Activated CD4-positive, alpha-beta memory T cell treated with anti-CD3 and anti-CD28 coated beads for 36 hours (primary cell): ENCODE data around the gene BST1. TPM values are rescaled to one million over a fixed set of nuclear protein-coding genes. Genes with fewer than 3 reads are reported as not detected.
A peak's percentile ranks its signal among the peaks of the same experiment; 100 is the strongest.

ENCODE experiments used
- CTCF ChIA-PET: fragments of 350-600 bp; sonication (Branson Sonifier 250); formaldehyde crosslinking; loops from one replicate; lab custom pipeline; 2021; ENCODE audit warnings: antibody characterized with exemption, inconsistent platforms; lab: Charles Lee
- POLR2A ChIA-PET: fragments of 350-600 bp; sonication (Branson Sonifier 250); formaldehyde crosslinking; loops from one replicate; lab custom pipeline; 2021; ENCODE audit warnings: antibody characterized with exemption; lab: Charles Lee
- DNase-seq: peaks from one replicate; pipeline ENCODE4 v3.0.0-alpha.2; 2020
- H3K27ac Mint-ChIP-seq: one replicate; pipeline ENCODE4 v1.8.0; 2021; ENCODE audit warnings: mixed read lengths
- H3K27me3 Mint-ChIP-seq: one replicate; pipeline ENCODE4 v1.8.0; 2021; ENCODE audit warnings: mixed read lengths
- H3K36me3 Mint-ChIP-seq: one replicate; pipeline ENCODE4 v1.8.0; 2021; ENCODE audit warnings: mixed read lengths
- H3K4me1 Mint-ChIP-seq: one replicate; pipeline ENCODE4 v1.8.0; 2021; ENCODE audit warnings: low read depth, mixed read lengths
- H3K4me3 Mint-ChIP-seq: one replicate; pipeline ENCODE4 v1.8.0; 2021; ENCODE audit warnings: mild to moderate bottlenecking, mixed read lengths
- H3K9me3 Mint-ChIP-seq: one replicate; pipeline ENCODE4 v1.8.0; 2021; ENCODE audit warnings: mixed read lengths
- intact Hi-C: fragments of 100-400 bp; cut with micrococcal nuclease; formaldehyde crosslinking; loops from one replicate; pipeline ENCODE4 v1.15.1; 2023
- total RNA-seq, 2 experiments: library from RNA; stranded (reverse); gene quantifications; one replicate each; pipeline ENCODE4 v1.2.3, GENCODE V29; 2021

Gene BST1
- total RNA-seq, 2 experiments from 2014 or later: 0.19 to 0.67 TPM

DNA sequence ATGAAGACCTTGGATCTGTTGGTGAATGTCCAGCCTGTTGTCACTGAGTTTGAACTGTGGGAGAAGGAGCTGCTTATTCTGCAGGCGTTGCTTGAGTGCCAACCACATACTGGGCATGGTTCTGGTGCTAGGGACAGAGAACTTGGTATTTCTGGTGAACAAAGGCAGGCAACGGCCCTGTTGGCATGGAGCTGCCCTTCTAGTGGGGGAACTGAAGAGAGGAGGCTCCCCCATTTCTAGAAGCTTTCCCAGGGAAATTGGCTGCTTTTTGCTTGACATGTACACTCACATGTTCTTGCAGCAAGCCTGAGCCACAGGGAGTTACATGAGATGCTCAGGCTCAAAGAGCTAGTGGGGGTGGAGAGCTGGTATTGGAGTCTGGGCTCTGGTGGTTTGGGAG, 66.3 kb downstream of the BST1 start:
- peak overlapping the region; percentile 4 for H3K27ac Mint-ChIP-seq
- no peaks in the 10 kb centered on the region for H3K36me3 Mint-ChIP-seq
- intact Hi-C loops: no loop called here
- peaks cover 64% of the 10 kb centered on the region for H3K4me1 Mint-ChIP-seq
- DNase-seq: no peak
- CTCF ChIA-PET: interaction anchor here (0.8 to 1.4 kb wide), 2 partner anchors 12 to 13 kb away, joined by 3 to 6 read pairs; no protein-coding TSS in a partner anchor
- H3K27me3 Mint-ChIP-seq: peaks cover 15% of the 10 kb centered on the region
- H3K4me3 Mint-ChIP-seq: no peak overlapping the region
- POLR2A ChIA-PET: interaction anchor here (0.7 to 1.1 kb wide), 2 partner anchors 13 to 30 kb away, joined by 3 to 4 read pairs; no protein-coding TSS in a partner anchor
- H3K9me3 Mint-ChIP-seq: no peaks in the 10 kb centered on the region

DNA sequence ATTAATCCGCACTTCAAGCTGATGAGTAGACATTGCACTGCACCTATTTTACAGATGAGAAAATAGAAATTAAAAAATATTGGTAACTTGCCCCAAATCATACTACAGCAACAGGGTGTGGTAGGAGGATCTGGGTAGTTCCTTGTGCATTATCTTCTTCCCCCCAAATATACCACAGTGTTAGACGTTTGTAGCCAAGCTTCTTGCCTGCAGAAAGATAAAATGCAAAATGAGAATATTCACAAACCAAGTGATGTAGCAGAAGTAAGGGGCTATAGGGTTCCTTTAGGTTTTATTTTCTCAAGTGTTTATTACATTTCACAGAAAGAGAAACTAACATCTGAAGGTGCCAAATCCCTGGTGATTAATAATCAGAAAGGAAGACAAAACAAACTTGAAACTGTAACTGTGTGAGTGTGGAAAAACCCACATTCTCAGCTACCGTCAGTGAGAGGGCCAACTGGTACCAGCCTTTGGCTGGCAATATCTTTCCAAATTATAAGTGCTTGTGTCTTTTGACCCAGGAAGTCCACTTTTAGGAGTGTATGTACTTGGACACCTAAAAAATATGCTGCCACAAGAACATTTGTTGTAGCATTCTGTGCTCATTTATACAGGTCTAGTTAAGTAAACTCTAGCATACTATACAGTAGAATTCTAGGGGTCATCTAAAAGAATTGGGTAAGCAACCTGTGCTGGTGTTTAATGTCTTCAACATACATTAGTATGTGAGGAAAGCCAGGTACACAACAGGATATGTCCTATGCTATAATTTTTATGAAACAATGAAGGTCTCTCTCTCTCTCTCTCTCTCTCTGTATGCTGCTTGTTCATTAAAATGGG, 68.6 kb downstream of the BST1 start:
- H3K27ac Mint-ChIP-seq: peak overlapping the region; percentile 29
- POLR2A ChIA-PET: interaction anchor here (0.9 to 1.9 kb wide), 5 partner anchors 9 to 17 kb away, joined by 3 to 8 read pairs (median 4); no protein-coding TSS in a partner anchor
- peak; percentile 50 for DNase-seq

DNA sequence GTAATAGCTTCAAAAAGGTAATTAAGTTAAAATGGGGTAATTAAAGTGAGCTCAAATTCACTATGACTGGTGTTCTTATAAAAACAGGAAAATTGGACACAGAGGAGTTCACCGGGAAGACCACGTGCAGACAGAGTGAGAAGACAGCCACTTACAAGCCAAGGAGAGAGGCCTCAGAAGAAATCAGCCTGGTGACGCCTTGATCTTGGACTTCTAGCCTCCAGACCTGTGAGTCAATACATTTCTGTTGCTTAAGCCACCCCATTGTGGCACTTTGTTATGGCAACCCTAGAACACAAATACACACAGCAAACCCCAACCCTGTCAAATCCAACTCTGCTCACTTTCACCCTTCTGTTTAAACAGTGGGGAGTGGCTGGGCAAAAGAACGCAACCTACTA, 71.2 kb downstream of the BST1 start:
- no peaks in the 10 kb centered on the region for H3K9me3 Mint-ChIP-seq
- no peak for DNase-seq
- peaks cover 45% of the 10 kb centered on the region for H3K4me1 Mint-ChIP-seq
- H3K36me3 Mint-ChIP-seq: no peaks in the 10 kb centered on the region
- POLR2A ChIA-PET: interaction anchor here (2.1 kb wide), 1 partner anchor 18 kb away, joined by 8 read pairs; no protein-coding TSS in a partner anchor
- peaks cover 33% of the 10 kb centered on the region for H3K27me3 Mint-ChIP-seq
- intact Hi-C loops: loop anchor here (10.0 kb wide), 2 partner anchors 349 to 1561 kb away; partner anchors contain the start of gene C1QTNF7
- no peak overlapping the region for H3K4me3 Mint-ChIP-seq
- H3K27ac Mint-ChIP-seq: no peak overlapping the region
- CTCF ChIA-PET: interaction anchor here (1.3 to 1.5 kb wide), 2 partner anchors 18 to 32 kb away, joined by 5 to 8 read pairs; no protein-coding TSS in a partner anchor

More for the DNA sequence above, 68.6 kb downstream of the BST1 start:
- Mint-ChIP-seq H3K36me3 (no peaks in the 10 kb centered on the region), H3K4me3 (no peak overlapping the region), H3K9me3 (no peaks in the 10 kb centered on the region), H3K4me1 (peaks cover 48% of the 10 kb centered on the region), H3K27me3 (peaks cover 27% of the 10 kb centered on the region)
- intact Hi-C loops: loop anchor here (1.0 to 10.0 kb wide), 5 partner anchors 8 to 1563 kb away; partner anchors contain the start of gene C1QTNF7
- CTCF ChIA-PET: interaction anchor here (1.3 to 3.6 kb wide), 3 partner anchors 15 to 34 kb away, joined by 8 to 23 read pairs (median 10); no protein-coding TSS in a partner anchor

DNA sequence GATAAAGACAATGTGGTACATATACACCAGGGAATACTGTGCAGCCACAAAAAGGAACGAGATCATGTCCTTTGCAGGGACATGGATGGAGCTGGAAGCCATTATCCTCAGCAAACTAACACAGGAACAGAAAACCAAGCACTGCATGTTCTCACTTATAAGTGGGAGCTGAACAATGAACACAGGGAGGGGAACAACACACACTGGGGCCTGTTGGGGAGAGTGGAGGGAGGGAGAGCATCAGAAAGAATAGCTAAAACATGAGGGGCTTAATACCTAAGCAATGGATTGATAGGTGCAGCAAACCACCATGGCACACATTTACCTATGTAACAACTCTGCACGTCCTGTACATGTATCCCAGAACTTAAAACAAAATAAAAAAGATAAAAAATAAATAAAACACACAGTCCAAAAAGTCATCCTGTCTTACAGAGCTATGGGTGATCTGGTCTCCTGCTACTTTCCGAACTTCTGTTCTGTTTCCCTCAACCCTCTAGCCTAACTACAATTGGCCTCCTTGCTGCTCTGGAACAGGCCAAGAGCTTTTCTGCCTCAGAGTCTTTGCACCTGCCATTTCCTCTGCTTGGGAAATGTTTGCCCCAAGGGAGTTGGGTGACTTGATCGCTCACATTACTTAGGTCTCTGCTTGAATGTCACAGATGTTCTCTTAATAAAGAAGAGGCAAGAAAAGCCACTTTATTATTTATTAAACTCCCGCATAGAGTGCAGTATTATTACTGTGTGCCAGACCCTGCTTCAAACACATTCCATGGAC, 74.2 kb downstream of the BST1 start:
- POLR2A ChIA-PET: interaction anchor here (1.0 kb wide), 1 partner anchor 20 kb away, joined by 3 read pairs; no protein-coding TSS in a partner anchor

DNA sequence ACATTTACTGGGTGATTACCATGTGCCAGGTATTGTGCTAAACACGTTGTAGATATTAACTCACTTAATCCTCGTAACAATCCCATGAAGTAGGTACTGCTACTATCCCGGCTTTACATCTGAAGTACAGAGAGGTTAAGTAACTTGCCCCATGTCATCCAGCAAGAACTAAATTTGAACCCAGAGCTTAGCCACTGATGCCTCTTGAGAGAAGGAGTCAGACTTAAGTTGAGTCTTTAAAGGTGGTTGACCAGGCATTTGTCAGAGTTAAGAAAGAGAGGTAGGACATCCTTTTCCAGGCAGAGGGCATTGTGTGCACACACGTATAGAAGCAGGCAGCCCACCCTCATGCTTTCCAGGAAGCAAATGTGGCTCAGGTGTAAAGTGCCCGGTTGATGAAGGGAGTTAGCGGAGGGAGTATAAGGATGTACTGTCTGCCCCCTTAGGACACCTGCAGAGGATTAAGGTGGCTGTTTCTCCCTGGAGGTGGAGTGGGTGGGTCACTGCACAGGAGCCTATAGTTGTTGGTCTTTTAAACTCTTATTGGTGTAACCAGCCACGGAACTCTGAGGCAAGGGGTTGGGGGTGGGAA, 74.9 kb downstream of the BST1 start:
- no peak overlapping the region for H3K27ac Mint-ChIP-seq
- H3K4me1 Mint-ChIP-seq: peaks cover 51% of the 10 kb centered on the region
- peak overlapping the region; percentile 83 for H3K4me3 Mint-ChIP-seq
- no peak for DNase-seq
- peaks cover 28% of the 10 kb centered on the region for H3K27me3 Mint-ChIP-seq
- H3K9me3 Mint-ChIP-seq: no peaks in the 10 kb centered on the region
- H3K36me3 Mint-ChIP-seq: peaks cover 2% of the 10 kb centered on the region
- CTCF ChIA-PET: interaction anchor here (3.9 kb wide), 1 partner anchor 21 kb away, joined by 30 read pairs; no protein-coding TSS in a partner anchor
- POLR2A ChIA-PET: no interaction called here
- intact Hi-C loops: loop anchor here (1.0 to 10.0 kb wide), 7 partner anchors 21 to 1557 kb away; partner anchors contain the start of genes C1QTNF7, FAM200B and FBXL5

More for the DNA sequence above, 74.2 kb downstream of the BST1 start:
- Mint-ChIP-seq H3K27ac (no peak overlapping the region), H3K9me3 (no peaks in the 10 kb centered on the region), H3K4me1 (peaks cover 54% of the 10 kb centered on the region), H3K36me3 (peaks cover 2% of the 10 kb centered on the region), H3K4me3 (no peak overlapping the region), H3K27me3 (peaks cover 33% of the 10 kb centered on the region)
- intact Hi-C loops: loop anchor here (5.0 to 10.0 kb wide), 3 partner anchors 352 to 1558 kb away; partner anchors contain the start of gene C1QTNF7
- no peak for DNase-seq
- CTCF ChIA-PET: interaction anchor here (1.2 to 3.9 kb wide), 2 partner anchors 20 to 27 kb away, joined by 3 to 30 read pairs; no protein-coding TSS in a partner anchor

DNA sequence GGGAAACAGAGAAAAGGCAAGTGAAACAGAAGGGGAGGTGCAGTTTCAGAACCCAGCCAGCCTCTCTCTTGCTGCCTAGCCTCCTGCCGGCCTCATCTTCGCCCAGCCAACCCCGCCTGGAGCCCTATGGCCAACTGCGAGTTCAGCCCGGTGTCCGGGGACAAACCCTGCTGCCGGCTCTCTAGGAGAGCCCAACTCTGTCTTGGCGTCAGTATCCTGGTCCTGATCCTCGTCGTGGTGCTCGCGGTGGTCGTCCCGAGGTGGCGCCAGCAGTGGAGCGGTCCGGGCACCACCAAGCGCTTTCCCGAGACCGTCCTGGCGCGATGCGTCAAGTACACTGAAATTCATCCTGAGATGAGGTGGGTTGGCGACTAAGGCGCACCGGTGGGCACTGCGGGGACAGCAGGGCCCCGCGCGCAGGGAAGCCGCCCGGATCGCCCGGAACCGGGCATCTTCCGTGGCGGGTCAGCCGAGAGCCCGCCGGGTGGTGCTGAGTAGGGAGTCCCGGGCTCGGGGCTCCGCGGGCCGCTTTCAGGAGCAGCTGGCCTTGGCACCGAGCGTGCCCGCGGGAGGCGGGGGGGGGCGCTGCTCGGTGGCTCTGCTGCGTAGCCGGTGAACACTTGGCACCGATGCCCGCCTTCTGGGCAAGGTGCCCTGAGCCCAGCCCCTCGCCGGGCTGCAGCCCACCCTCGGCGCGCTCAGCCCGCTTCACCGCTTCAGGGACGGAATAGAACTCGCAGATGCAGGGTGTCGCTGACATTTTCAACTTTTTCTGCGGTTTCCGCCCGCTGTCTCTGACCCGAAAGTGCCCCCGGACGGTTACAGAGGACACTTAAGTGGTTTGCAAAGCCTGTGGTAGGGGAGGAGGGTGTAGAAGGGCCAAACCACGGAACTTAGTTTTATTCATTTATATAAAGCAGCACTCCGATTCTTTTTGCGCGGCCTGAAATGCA, 75.7 kb downstream of the BST1 start, which contains the start of gene CD38:
CD38 (plus strand) TSS at position 40 of the 953 bp plus-strand sequence; CDS start at position 127, 87 bp downstream.
- ChIA-PET POLR2A (interaction anchor here (0.7 kb wide), 1 partner anchor 16 kb away, joined by 3 read pairs; no protein-coding TSS in a partner anchor), CTCF (interaction anchor here (0.8 to 3.9 kb wide), 6 partner anchors 10 to 90 kb away, joined by 3 to 30 read pairs (median 4); no protein-coding TSS in a partner anchor)
- peaks cover 6% of the 10 kb centered on the region for H3K36me3 Mint-ChIP-seq
- H3K4me1 Mint-ChIP-seq: peaks cover 47% of the 10 kb centered on the region
- intact Hi-C loops: loop anchor here (1.0 to 10.0 kb wide), 9 partner anchors 7 to 1556 kb away; partner anchors contain the start of genes C1QTNF7, FAM200B and FBXL5
- peak; percentile 74 for DNase-seq
- H3K27ac Mint-ChIP-seq: peak within 1 kb of the TSS; percentile 72
- no peaks in the 10 kb centered on the region for H3K9me3 Mint-ChIP-seq
- H3K27me3 Mint-ChIP-seq: peaks cover 26% of the 10 kb centered on the region
- peak within 1 kb of the TSS; percentile 83 for H3K4me3 Mint-ChIP-seq

DNA sequence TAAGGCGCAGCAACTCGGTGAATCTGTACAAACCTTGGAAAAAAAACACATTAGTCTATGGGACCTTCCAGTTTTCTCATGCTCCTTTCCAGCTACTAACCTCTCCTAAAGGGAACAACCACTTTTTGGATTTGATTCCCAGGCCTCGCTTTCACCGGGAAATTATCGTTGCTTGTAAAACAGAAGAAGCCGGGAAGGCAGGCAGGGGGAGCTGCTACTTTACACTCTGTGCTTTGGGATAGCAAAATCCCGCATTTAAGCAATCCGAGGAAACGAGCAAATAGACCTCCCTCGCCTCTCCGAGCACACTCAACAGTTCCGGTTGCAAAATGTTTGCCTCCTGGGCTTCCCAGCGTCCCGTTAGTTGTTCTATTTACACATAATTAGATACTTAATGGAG, 76.4 kb downstream of the BST1 start:
- H3K4me3 Mint-ChIP-seq: peak overlapping the region; percentile 74

DNA sequence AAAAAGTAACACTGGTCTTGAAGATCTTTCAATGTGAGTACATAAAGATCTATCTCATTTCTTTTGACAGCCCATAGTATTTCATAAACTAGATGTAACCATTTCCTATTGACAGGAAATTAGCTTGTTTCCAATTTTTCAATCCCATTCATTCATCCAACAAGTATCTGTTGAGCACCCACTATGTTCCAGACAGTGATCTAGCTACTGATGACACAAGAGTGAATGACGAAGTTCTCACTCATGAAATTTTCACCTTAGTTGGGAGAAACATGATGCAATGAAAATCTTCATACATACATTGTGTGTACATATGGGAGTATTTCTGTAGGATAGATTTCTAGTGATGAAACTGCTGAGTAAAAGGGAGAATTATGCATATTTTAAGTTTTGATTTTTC, 76.9 kb downstream of the BST1 start:
- DNase-seq: no peak
- peaks cover 19% of the 10 kb centered on the region for H3K27me3 Mint-ChIP-seq
- POLR2A ChIA-PET: interaction anchor here (0.7 to 1.4 kb wide), 3 partner anchors 9 to 228 kb away, joined by 3 to 5 read pairs (median 3); no protein-coding TSS in a partner anchor
- CTCF ChIA-PET: interaction anchor here (0.7 to 3.9 kb wide), 10 partner anchors 9 to 162 kb away, joined by 3 to 30 read pairs (median 4); no protein-coding TSS in a partner anchor
- peak overlapping the region; percentile 74 for H3K4me3 Mint-ChIP-seq
- H3K36me3 Mint-ChIP-seq: peaks cover 6% of the 10 kb centered on the region
- intact Hi-C loops: loop anchor here (1.0 to 10.0 kb wide), 7 partner anchors 9 to 1555 kb away; partner anchors contain the start of genes C1QTNF7 and FBXL5
- peaks cover 45% of the 10 kb centered on the region for H3K4me1 Mint-ChIP-seq
- peak overlapping the region; percentile 52 for H3K27ac Mint-ChIP-seq
- H3K9me3 Mint-ChIP-seq: no peaks in the 10 kb centered on the region

More for the DNA sequence above, 76.4 kb downstream of the BST1 start:
- intact Hi-C loops: loop anchor here (1.0 to 10.0 kb wide), 6 partner anchors 8 to 1555 kb away; partner anchors contain the start of genes C1QTNF7 and FBXL5
- peaks cover 6% of the 10 kb centered on the region for H3K36me3 Mint-ChIP-seq
- peaks cover 21% of the 10 kb centered on the region for H3K27me3 Mint-ChIP-seq
- POLR2A ChIA-PET: interaction anchor here (0.7 to 1.4 kb wide), 2 partner anchors 15 to 24 kb away, joined by 3 to 5 read pairs; no protein-coding TSS in a partner anchor
- CTCF ChIA-PET: interaction anchor here (0.7 to 3.9 kb wide), 8 partner anchors 9 to 163 kb away, joined by 3 to 30 read pairs (median 4); no protein-coding TSS in a partner anchor
- H3K9me3 Mint-ChIP-seq: no peaks in the 10 kb centered on the region
- H3K27ac Mint-ChIP-seq: peak overlapping the region; percentile 52
- peaks cover 45% of the 10 kb centered on the region for H3K4me1 Mint-ChIP-seq
- DNase-seq: no peak

DNA sequence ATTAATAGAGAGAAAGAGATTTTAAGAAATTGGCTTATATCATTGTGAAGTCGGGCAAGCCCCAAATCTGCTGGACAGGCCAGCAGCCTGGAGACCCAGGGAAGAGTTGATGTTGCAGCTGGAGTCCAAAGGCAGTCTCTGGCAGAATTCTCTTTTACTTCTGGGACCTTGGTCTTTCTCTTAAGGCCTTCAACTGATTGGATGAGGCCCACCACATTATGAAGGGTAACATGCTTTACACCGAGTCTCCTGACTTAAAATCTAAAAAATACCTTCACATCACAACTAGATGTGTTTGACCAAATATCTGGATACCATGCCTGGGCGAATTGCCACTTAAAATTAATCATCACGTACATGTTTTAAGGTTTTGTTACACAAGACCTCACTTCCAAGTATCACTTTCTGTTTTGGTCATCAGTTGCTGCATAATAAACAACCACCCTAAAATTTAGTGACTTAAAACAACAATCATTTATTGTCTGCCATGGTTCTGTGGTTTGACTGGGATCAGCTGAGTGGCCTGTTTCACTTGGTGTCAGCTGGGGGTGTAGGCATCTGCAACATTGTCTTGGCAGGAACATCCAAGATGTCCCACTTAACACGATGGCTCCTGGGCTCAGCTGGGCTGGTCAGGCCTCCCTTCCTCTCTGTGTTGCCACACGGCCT, 78.7 kb downstream of the BST1 start:
- Mint-ChIP-seq H3K27me3 (peaks cover 9% of the 10 kb centered on the region), H3K4me1 (peaks cover 45% of the 10 kb centered on the region), H3K4me3 (peak overlapping the region; percentile 1), H3K9me3 (no peaks in the 10 kb centered on the region), H3K36me3 (peaks cover 13% of the 10 kb centered on the region), H3K27ac (no peak overlapping the region)
- intact Hi-C loops: loop anchor here (1.0 to 2.0 kb wide), 2 partner anchors 14 to 15 kb away; no protein-coding TSS in a partner anchor
- CTCF ChIA-PET: interaction anchor here (1.0 to 2.1 kb wide), 5 partner anchors 24 to 175 kb away, joined by 4 to 7 read pairs (median 5); no protein-coding TSS in a partner anchor
- DNase-seq: peak; percentile 74
- POLR2A ChIA-PET: interaction anchor here (1.2 to 1.9 kb wide), 2 partner anchors 10 to 25 kb away, joined by 6 to 11 read pairs; no protein-coding TSS in a partner anchor
